K562 (cell line): ENCODE measurements around the gene MACF1.

Source experiments
- CREM ChIP-seq: IDR thresholded peaks from 2 replicates; pipeline ENCODE4 v1.6.1; 2014; ENCODE audit warnings: antibody characterized with exemption, low read depth
- RNF2 ChIP-seq: sonication (generic); IDR thresholded peaks from 2 replicates; pipeline ENCODE4 v1.6.1; 2016
- SETDB1 ChIP-seq: IDR thresholded peaks from one replicate; pipeline ENCODE4 v1.6.1; 2012; ENCODE audit warnings: low read length, control low read depth, inconsistent platforms
- ZBTB49 ChIP-seq: sonication (generic); formaldehyde crosslinking; IDR thresholded peaks from 2 replicates; pipeline ENCODE4 v1.8.0; 2022; ENCODE audit warnings: missing genetic modification reagents, mild to moderate bottlenecking, borderline replicate concordance
- ZNF282 ChIP-seq: sonication (generic); formaldehyde crosslinking; IDR thresholded peaks from 2 replicates; pipeline ENCODE4 v1.8.1; 2023; ENCODE audit warnings: missing genetic modification reagents

DNA sequence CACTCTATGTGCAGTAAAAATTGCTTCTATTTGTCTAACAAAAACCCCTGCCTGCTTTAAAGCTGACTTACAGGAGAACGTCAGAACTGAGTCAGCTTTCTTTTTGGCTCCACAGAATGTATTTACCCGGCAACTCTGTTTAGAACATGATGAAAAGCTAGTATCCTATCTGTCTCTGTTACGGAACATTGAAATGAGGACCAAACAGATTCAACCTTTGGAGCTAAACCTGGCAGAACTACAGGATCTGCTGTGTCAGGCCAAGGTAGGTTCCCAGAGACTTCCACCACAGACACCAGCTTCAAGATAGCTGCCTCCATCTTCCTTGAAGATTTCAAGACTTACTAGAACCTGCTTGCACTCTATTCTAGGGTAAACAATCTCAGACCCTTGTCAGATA, 132.6 kb downstream of the MACF1 start:
- TF ChIP-seq RNF2 (no peak), SETDB1 (no peak), ZBTB49 (CRISPR knock-in tag) (no peak), ZNF282 (CRISPR knock-in tag) (no peak), CREM (no peak)
